Glomerular visceral epithelial cell (primary cell): ENCODE data around the gene ACAD10.

ENCODE experiments used
- DNase-seq: peaks from one replicate; pipeline ENCODE4 v3.0.0-alpha.2; 2016; ENCODE audit errors: extremely low spot score

ACAD10 gene

DNA sequence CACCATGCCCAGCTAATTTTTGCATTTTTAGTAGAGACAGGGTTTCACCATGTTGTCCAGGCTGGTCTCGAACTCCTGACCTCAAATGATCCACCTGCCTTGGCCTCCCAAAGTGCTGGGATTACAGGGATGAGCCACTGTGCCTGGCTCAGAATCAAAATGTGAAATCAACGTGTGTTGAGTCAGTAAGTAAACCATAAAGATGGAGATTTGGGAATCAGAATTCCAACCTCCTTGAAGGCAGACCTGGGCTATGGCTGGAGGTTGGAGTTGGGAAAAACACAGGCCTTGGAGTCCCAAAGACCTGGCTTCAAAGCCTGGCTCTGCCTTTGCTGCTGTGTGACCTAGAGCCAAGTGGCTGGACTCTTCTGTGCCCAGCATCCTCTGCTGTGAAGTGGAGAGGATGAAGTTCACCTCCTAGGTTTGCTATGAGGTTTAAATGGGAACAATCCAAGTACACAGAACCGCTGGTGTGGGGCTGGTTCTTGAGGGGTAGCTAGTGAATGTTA is 91.0 kb downstream of the ACAD10 start:
- no peak for DNase-seq

DNA sequence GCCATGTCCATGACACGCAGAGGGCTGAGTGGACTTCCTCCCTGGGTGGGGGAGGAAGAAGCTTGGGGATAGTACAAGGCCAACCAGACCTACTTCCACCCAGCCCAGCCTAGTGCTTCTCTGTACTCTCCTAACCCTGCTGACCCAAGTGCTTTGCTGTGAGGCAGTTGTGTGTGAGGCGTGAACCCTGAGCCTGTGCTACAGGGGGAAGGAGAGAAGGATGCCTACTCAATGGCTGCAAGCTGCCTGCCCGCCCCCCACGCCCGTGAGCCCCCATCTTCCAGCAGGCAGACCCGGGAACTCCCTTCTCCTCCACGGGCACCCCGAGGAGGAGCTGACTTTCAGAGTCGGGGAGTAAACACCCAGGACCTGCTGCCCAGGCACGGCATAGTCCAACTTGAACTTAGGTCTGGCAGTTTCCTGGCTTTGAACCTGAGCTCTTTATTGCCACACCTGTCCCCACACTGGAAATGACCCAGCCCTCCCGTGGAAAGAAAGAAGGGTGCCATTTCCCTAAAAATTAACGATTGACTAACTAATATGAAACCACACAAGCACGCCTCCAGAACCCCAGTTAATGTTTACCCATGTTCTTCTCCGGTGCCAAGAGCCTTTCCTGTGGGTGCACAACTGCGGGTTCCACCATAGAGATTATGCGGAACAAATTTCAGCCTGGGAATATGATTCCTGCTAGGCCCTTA is 91.6 kb downstream of the ACAD10 start:
- peak; percentile 75 for DNase-seq

DNA sequence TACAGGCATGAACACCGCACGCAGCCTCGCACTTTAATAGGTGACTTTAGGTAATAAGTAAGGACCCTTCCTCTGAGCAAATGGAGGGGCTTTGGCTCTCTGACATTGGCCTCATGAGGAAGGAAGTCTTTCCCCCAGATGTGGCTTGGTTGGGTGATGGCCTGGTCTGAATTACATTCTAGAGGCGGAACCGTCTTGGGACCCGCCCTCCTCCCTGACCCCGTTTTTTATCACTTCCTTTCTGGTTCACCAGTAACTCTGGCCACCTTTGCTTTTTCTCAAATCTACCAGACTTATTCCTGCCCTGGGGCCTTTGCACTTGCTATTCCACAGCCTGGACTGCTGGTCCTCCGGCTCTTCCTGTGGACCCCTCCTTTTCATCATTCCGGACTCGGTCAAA is 94.3 kb downstream of the ACAD10 start:
- no peak for DNase-seq

DNA sequence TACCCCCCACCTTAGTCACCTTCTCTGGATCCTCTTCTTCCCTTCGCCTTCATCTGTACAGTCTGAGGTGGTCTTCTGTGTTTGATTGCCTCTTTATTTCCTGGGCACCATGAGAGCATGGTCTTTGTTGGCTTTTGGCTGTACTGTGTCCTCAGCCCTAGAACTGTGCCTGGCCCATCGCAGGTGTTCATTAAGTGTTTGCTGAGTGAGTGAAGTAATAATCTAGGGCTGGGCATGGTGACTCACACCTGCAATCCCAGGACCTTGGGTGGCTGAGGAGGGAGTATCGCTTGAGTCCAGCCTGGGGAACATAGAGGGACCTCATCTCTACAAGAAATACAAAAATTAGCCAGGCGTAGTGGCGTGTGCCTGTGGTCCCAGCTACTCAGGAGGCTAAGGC is 94.8 kb downstream of the ACAD10 start:
- no peak for DNase-seq

DNA sequence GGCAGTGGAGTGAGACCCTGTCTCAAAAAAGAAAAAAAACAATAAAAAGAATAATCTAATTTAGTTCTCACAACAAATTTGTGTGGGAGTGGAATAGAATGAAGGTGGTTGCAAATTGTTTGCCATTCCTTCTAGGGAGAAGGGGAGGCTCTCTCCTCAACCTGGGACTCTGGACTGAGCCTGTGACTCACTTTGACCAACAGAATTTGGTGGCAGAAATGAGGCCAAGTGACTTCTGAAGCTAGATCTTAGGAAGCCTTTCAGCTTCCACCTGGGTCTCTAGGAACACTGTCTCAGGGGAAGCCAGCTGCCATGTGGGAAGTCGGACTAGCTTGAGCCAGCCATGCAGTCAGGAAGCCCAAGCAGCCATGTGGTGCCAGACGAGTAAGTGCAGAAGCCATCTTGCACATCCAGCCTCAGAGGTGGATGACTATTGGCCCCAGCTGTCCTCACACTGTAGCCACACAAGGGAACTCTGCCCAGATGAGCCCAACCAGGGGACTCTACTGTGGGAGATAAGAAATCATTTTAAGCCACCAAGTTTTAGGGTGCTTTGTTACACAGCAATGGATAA is 95.3 kb downstream of the ACAD10 start:
- no peak for DNase-seq

DNA sequence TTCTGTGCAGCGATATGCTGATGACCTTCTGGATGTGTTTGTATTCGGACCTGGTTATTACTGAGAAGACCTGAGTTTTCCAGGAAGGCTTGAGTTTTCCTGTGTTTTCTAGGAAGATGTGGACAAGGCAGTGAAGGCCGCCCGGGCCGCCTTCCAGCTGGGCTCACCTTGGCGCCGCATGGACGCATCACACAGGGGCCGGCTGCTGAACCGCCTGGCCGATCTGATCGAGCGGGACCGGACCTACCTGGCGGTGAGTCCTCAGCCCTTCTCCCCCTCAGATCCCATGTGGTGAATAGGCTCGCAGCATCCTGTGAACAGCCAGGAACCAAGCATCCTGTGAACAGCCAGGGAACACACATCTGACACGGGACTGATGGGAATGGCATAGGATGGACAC is 97.2 kb downstream of the ACAD10 start:
- no peak for DNase-seq

DNA sequence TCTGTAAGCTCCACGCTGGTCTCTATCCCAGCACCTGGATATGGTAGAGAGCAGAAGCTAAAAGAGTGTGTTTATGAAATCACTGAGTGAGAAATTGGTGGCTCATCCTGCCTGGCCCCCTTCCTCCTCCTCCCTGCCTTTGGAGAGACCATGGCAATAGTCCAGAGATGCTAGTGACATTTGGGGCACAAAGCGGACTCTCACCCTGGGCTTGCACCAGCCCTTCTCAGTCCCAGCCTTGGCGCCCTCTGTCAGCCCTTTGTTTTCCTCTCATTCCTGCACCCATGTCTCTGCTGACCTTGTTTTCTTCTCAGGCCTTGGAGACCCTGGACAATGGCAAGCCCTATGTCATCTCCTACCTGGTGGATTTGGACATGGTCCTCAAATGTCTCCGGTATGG is 99.1 kb downstream of the ACAD10 start:
- DNase-seq = no peak

DNA sequence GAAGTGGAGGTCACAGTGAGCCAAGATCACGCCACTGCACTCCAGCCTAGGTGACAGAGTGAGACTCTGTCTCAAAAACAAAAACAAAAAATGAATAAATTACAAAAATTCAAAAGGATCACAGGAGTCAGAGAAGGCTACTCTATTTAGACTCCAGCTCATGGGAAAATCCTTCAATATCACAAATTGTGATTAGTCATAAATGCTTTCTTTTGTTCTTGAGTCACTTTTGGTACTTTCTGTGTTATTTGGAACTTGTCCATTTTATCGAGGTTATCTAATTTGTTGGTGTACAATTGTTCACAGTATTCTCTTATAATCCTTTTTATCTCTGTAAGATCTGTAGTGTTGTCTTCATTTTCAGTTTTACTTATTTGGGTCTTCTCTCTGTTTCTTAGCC is 99.8 kb downstream of the ACAD10 start:
- DNase-seq = no peak

DNA sequence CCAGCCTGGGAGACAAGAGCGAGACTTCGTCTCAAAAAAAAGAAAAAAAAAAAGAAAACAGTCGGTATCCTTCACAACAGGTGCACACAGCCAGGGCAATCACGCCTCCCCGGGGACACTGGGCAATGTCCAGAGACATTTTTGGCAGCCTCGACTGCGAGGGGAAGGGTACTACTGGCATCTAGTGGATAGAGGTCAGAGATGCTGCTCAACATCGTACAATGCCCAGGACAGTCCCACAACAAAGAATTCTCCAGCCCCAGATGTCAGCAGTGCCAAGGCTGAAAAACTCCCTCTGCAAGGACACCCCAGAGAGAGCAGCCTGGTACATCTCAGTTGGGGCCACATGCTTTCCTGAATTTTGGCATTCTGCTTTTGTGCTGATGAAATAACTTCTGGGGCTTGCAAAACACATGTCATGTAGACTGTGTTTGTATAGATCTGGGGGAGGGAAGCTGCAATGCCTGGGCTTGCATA is 102.4 kb downstream of the ACAD10 start:
- no peak for DNase-seq

DNA sequence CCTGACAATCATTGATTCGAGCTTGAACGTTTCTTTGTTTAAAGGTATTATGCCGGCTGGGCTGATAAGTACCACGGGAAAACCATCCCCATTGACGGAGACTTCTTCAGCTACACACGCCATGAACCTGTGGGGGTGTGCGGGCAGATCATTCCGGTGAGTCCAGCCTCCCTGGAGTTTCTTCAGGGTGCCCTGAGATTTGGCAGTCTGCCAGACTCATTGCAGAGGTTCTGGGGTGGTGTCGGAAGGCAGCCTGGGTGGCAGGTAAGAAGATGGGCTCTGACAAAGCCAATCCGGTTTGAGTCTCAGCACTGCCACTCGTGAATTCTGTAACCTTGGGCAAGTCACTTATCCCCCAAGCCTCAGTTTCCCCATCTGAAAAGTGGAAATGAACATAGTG is 103.9 kb downstream of the ACAD10 start:
- DNase-seq = no peak

DNA sequence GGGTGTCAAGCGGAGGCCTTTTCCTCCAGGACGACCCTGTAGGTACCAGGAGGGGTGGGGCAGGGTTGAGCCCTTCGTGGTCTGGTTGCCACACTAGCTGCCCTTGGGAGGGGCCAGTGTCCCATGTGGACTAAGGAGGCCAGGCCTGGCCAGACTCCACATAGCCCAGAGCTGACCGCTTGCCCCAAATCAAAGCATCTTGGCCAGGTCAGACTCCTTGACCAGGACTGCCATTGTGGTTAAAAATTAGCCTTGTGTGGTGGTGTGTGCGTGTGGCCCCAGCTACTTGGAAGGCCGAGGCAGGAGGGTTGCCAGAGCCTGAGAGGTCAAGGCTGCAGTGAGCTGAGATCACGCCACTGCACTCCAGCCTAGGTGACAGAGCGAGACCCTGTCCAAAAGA is 105.7 kb downstream of the ACAD10 start:
- no peak for DNase-seq

DNA sequence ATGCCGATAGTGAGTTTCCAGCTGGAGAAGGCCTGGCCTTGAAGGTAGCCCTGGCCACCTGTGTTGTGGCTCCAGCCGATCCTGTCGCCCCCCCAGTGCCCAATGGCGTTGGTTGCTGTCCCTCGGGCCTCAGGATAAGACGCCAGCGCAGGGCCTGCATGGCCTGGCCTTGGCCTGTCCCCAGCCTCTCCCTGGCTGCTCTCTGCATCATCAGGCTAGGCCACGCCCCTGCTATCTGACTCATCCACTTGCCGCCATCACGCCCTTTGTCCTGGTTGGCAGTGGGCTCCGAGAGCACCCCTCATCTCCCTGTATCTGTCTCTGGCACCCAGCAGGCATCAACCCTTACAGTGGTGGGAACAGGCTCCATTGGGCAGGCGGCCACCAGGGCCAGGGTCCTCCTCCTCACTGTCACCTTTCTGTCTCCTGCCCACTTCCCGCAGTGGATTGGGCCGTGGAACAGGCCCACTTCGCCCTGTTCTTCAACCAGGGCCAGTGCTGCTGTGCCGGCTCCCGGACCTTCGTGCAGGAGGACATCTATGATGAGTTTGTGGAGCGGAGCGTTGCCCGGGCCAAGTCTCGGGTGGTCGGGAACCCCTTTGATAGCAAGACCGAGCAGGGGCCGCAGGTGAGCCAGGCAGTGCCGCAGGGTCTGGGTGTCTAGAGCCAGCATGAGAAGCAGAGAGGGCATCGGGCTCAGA is 106.5 kb downstream of the ACAD10 start:
- DNase-seq = no peak

DNA sequence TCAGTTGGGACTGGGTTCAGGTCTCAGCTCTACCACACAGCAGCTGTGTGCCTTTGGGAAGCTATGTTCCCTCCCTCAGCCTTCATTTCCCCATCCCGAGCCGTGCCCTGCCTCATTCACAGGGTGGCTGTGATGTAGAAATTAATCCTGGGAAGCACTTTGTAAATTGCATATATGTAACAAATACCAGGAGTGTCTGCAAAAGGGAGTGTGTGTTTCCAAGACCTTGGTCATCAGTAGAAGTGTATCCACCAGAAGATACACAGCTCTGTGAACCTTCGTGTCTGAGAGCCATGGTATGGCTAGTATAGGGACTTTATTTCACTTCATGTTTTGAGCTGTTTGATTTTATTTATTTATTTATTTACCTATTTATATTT is 107.0 kb downstream of the ACAD10 start:
- no peak for DNase-seq

DNA sequence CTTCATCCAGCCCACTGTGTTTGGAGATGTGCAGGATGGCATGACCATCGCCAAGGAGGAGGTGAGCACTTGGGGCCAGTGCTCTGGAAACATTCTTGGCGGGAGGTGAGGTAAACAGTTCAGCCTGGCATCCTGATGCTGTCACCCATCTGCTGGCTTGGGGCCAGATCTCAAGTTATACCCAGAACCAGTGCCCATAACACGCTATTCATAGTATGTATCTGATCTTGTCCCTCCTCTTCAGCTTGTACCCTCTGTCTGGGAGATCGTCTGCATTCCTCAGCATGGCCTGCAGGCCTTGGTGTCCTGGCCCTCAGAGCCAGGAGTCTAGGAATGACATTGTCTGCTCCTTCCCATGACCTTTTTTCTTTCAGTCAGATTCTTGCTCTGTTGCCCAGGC is 112.3 kb downstream of the ACAD10 start:
- DNase-seq = no peak

DNA sequence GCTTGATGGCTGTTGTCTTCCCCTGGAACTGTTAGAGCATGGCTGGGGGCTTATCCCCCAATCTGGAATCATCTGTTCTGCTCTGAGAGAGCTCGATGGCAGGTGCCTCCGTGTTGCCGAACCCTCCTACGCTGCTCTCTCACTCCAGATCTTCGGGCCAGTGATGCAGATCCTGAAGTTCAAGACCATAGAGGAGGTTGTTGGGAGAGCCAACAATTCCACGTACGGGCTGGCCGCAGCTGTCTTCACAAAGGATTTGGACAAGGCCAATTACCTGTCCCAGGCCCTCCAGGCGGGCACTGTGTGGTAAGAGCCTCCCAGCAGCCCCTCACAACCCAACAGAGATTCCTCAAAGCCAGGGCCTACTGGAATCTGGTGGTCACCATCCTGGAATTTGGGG is 113.9 kb downstream of the ACAD10 start:
- DNase-seq = no peak

DNA sequence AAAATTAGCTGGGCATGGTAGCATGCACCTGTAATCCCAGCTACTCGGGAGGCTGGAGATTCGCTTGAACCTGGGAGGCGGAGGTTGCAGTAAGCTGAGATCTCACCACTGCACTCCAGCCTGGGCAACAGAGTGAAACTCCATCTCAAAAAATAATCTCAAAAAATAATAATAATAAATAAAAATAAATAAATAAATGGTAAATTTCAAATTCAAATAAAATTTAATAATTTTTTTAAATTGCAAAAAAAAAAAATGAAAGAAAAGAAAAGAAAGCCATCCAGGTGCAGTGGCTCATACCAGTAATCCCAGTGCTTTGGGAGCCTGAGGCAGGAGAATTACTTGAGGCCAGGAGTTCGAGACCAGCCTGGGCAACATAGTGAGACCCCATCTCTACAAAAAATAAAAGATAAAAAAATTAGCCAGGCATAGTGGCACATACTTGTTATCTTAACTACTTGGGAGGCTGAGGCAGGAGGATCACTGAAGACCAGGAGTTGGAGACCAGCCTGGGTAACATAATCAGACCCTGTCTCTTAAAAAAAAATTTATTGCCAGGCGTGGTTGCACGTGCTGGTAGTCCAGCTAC is 117.3 kb downstream of the ACAD10 start:
- no peak for DNase-seq

DNA sequence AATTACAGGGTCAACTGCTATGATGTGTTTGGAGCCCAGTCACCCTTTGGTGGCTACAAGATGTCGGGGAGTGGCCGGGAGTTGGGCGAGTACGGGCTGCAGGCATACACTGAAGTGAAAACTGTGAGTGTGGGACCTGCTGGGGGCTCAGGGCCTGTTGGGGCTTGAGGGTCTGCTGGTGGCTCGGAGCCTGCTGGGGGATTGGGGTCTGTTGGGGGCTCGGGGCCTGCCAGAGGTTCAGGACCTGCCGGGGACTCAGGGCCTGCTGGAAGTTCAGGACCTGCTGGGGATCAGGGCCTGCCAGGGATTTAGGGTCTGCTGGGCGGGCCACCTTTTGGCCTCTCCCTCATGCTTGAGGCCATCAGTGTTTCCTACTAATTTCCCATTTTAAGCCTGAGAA is 118.0 kb downstream of the ACAD10 start:
- DNase-seq = no peak

DNA sequence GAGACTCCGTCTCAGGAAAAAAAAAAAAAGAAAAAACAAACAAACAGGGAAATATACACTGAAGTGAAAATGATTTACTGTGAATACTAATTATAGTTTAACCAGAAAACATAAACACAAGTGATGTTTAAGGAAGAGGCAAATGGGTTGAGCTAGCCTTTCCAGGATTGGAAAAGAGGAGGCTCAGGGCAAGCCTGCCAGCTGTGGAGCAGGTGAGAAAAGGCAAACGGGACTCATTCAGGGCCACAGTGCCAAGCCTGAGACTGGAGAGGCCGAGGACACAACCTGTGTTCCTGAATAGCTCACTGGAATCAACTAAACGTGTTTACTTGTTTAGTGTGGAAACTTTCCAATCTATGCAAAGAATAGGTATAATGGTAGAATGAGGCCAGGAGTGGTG is 120.5 kb downstream of the ACAD10 start:
- no peak for DNase-seq
